Measurements from ENCODE around the gene FGF22.

GRCh38 chr19:607301-608154 is 32.2 kb upstream of the FGF22 start:
- TF ChIP-seq CTCF (IDR thresholded peaks at IDR 0.05; ENCODE audit: borderline replicate concordance, extremely low read depth, low read length, poor library complexity, severe bottlenecking) (no peak), EZH2 (IDR thresholded peaks at IDR 0.05; ENCODE audit: borderline replicate concordance, low read depth, low read length, severe bottlenecking) (no peak)
